ENCODE measurements around the gene VEZF1.

- no peak for TF ChIP-seq FOS (IDR thresholded peaks at IDR 0.05; ENCODE audit: borderline replicate concordance, insufficient read depth, low read length)
- no peak for TF ChIP-seq EZH2 (IDR thresholded peaks at IDR 0.05; ENCODE audit: borderline replicate concordance, low read depth, low read length, severe bottlenecking)
- no peak for TF ChIP-seq POLR2A (IDR thresholded peaks at IDR 0.05; ENCODE audit: low read depth, low read length)
Measured at GRCh38 chr17:57935833-57936807, 51.9 kb downstream of the VEZF1 start.

All from endothelial cell of umbilical vein (primary cell).